Astrocyte (in vitro differentiated cells and primary cell): ENCODE data around the gene HNRNPL.
"Not testable (repeated sequence)": the region's sequence is repeated elsewhere in the genome, so short reads cannot be mapped to it uniquely, and the experiment has no call there.

Source experiments
- CTCF ChIP-seq: IDR thresholded peaks from 2 replicates; pipeline ENCODE4 v1.5.1; 2011; ENCODE audit warnings: low read depth, mild to moderate bottlenecking, inconsistent platforms, low read length, moderate library complexity; ENCODE audit not compliant: insufficient read depth
- EZH2 ChIP-seq: IDR thresholded peaks from 2 replicates; pipeline ENCODE4 v1.6.1; 2012; ENCODE audit warnings: mild to moderate bottlenecking, low read length, inconsistent platforms; ENCODE audit not compliant: insufficient read depth

GRCh38 chr19:38813932-38814331, 35.9 kb downstream of the HNRNPL start:
- TF ChIP-seq EZH2, CTCF: not testable (repeated sequence)
